ENCODE data around the gene QTRT2. TPM values are rescaled to one million over a fixed set of nuclear protein-coding genes. Genes with fewer than 3 reads are reported as not detected.

The QTRT2 gene
- total and polyA plus RNA-seq, 4 donors = 5.3 to 33.0 (median 18.5) TPM

- no peak for ATAC-seq (ENCODE audit: insufficient read depth, low FRiP score)
- H3K27me3 ChIP-seq (ENCODE audit: control insufficient read depth in 3 of 3, insufficient read depth in 3 of 3, low read length in 2 of 3) = no peaks in the 10 kb centered on the region
- H3K4me3 ChIP-seq = no peak overlapping the region
- H3K27ac ChIP-seq (ENCODE audit: low read depth in 1 of 2, low read length in 1 of 2) = no peak overlapping the region
- TF ChIP-seq CTCF (IDR thresholded peaks at IDR 0.05; ENCODE audit: control extremely low read depth, extremely low read depth) = no peak
- H3K4me1 ChIP-seq (ENCODE audit: control insufficient read depth in 5 of 5, insufficient read depth in 5 of 5, low read length in 5 of 5) = no peaks in the 10 kb centered on the region
- no peak for DNase-seq
- 94 to 99% methylated on average over 4 of the region's 4 CpGs for WGBS, 2 donors
- H3K9ac ChIP-seq (ENCODE audit: insufficient read depth in 1 of 2, low read length in 2 of 2) = no peak overlapping the region
- H3K36me3 ChIP-seq (ENCODE audit: control insufficient read depth in 4 of 4, insufficient read depth in 4 of 4, low read length in 4 of 4) = no peaks in the 10 kb centered on the region
- no peaks in the 10 kb centered on the region for H3K9me3 ChIP-seq (ENCODE audit: control insufficient read depth in 4 of 4, insufficient read depth in 3 of 4, low read length in 3 of 4)
These were observed 47.3 kb downstream of the QTRT2 start for GRCh38 chr3:114103858-114104257.

GRCh38 chr3:114104414-114104813, 47.9 kb downstream of the QTRT2 start:
- Histone ChIP-seq H3K9ac (ENCODE audit: insufficient read depth in 1 of 2, low read length in 2 of 2) (no peak overlapping the region), H3K27me3 (ENCODE audit: control insufficient read depth in 3 of 3, insufficient read depth in 3 of 3, low read length in 2 of 3) (no peaks in the 10 kb centered on the region), H3K4me1 (ENCODE audit: control insufficient read depth in 5 of 5, insufficient read depth in 5 of 5, low read length in 5 of 5) (no peaks in the 10 kb centered on the region), H3K4me3 (no peak overlapping the region), H3K27ac (ENCODE audit: low read depth in 1 of 2, low read length in 1 of 2) (no peak overlapping the region), H3K36me3 (ENCODE audit: control insufficient read depth in 4 of 4, insufficient read depth in 4 of 4, low read length in 4 of 4) (no peaks in the 10 kb centered on the region), H3K9me3 (ENCODE audit: control insufficient read depth in 4 of 4, insufficient read depth in 3 of 4, low read length in 3 of 4) (no peaks in the 10 kb centered on the region)
- DNase-seq = no peak
- no peak for TF ChIP-seq CTCF (IDR thresholded peaks at IDR 0.05; ENCODE audit: control extremely low read depth, extremely low read depth)
- no peak for ATAC-seq (ENCODE audit: insufficient read depth, low FRiP score)
- 93 to 95% methylated on average over 3 of the region's 3 CpGs for WGBS, 2 donors

GRCh38 chr3:114108137-114108536, 51.6 kb downstream of the QTRT2 start:
- TF ChIP-seq CTCF (IDR thresholded peaks at IDR 0.05; ENCODE audit: control extremely low read depth, extremely low read depth) = no peak

GRCh38 chr3:114110439-114110838, 53.9 kb downstream of the QTRT2 start:
- Histone ChIP-seq H3K4me3 (no peak overlapping the region), H3K27ac (ENCODE audit: low read depth in 1 of 2, low read length in 1 of 2) (no peak overlapping the region)

More at GRCh38 chr3:114108137-114108536, 51.6 kb downstream of the QTRT2 start:
- DNase-seq = no peak
- Histone ChIP-seq H3K9me3 (ENCODE audit: control insufficient read depth in 4 of 4, insufficient read depth in 3 of 4, low read length in 3 of 4) (no peaks in the 10 kb centered on the region), H3K36me3 (ENCODE audit: control insufficient read depth in 4 of 4, insufficient read depth in 4 of 4, low read length in 4 of 4) (no peaks in the 10 kb centered on the region), H3K9ac (ENCODE audit: insufficient read depth in 1 of 2, low read length in 2 of 2) (no peak overlapping the region), H3K27me3 (ENCODE audit: control insufficient read depth in 3 of 3, insufficient read depth in 3 of 3, low read length in 2 of 3) (no peaks in the 10 kb centered on the region), H3K27ac (ENCODE audit: low read depth in 1 of 2, low read length in 1 of 2) (no peak overlapping the region), H3K4me1 (ENCODE audit: control insufficient read depth in 5 of 5, insufficient read depth in 5 of 5, low read length in 5 of 5) (peaks cover 0 to 1% (median 0%) of the 10 kb centered on the region in 5 donors), H3K4me3 (no peak overlapping the region)
- WGBS, 2 donors = 77 to 90% methylated on average over 8 of the region's 8 CpGs
- ATAC-seq (ENCODE audit: insufficient read depth, low FRiP score) = no peak

More at GRCh38 chr3:114110439-114110838, 53.9 kb downstream of the QTRT2 start:
- Histone ChIP-seq H3K9ac (ENCODE audit: insufficient read depth in 1 of 2, low read length in 2 of 2) (no peak overlapping the region), H3K36me3 (ENCODE audit: control insufficient read depth in 4 of 4, insufficient read depth in 4 of 4, low read length in 4 of 4) (no peaks in the 10 kb centered on the region), H3K4me1 (ENCODE audit: control insufficient read depth in 5 of 5, insufficient read depth in 5 of 5, low read length in 5 of 5) (peaks cover 0 to 1% (median 0%) of the 10 kb centered on the region in 5 donors), H3K27me3 (ENCODE audit: control insufficient read depth in 3 of 3, insufficient read depth in 3 of 3, low read length in 2 of 3) (no peaks in the 10 kb centered on the region), H3K9me3 (ENCODE audit: control insufficient read depth in 4 of 4, insufficient read depth in 3 of 4, low read length in 3 of 4) (no peaks in the 10 kb centered on the region)
- no peak for ATAC-seq (ENCODE audit: insufficient read depth, low FRiP score)
- no peak for DNase-seq
- 54 to 76% methylated on average over 5 of the region's 5 CpGs for WGBS, 2 donors
- TF ChIP-seq CTCF (IDR thresholded peaks at IDR 0.05; ENCODE audit: control extremely low read depth, extremely low read depth) = no peak

All from lung (tissue), 12 donors.